VCaP (cell line): ENCODE results near the gene FCER1G.

ENCODE experiments used
- H3K27ac ChIP-seq: fragments of 450-650 bp; 2 replicates; pipeline ENCODE4 v1.5.1; 2017
- CTCF ChIP-seq: fragments of 450-650 bp; conservative IDR thresholded peaks from 2 replicates; pipeline ENCODE4 v1.5.1; 2017; ENCODE audit warnings: mild to moderate bottlenecking, moderate library complexity

Gene FCER1G

GRCh38 chr1:161259345-161259702 is 44.2 kb downstream of the FCER1G start:
- TF ChIP-seq CTCF: no peak
- no peak overlapping the region for H3K27ac ChIP-seq

- no peak for TF ChIP-seq CTCF
- H3K27ac ChIP-seq: no peak overlapping the region
Observed at GRCh38 chr1:161259765-161260164, 44.7 kb downstream of the FCER1G start.

GRCh38 chr1:161260376-161261260 is 45.5 kb downstream of the FCER1G start:
- TF ChIP-seq CTCF: no peak
- no peak overlapping the region for H3K27ac ChIP-seq

- no peak overlapping the region for H3K27ac ChIP-seq
- TF ChIP-seq CTCF: no peak
Observed at GRCh38 chr1:161261261-161262235, 46.5 kb downstream of the FCER1G start.

- no peak overlapping the region for H3K27ac ChIP-seq
- no peak for TF ChIP-seq CTCF
Observed at GRCh38 chr1:161265305-161265704, 50.2 kb downstream of the FCER1G start.

- no peak overlapping the region for H3K27ac ChIP-seq
- no peak for TF ChIP-seq CTCF
Observed at GRCh38 chr1:161266202-161266601, 51.1 kb downstream of the FCER1G start.

- no peak overlapping the region for H3K27ac ChIP-seq
- no peak for TF ChIP-seq CTCF
Observed at GRCh38 chr1:161266836-161267235, 51.7 kb downstream of the FCER1G start.
